DND-41 (cell line): Measurements from ENCODE around the gene CLCN7.
"Not testable (repeated sequence)": the region's sequence is repeated elsewhere in the genome, so short reads cannot be mapped to it uniquely, and the experiment has no call there.

Experiments used
- CTCF ChIP-seq: IDR thresholded peaks from 2 replicates; pipeline ENCODE4 v1.5.1; 2012; ENCODE audit warnings: borderline replicate concordance, low read length, moderate library complexity, mild to moderate bottlenecking; ENCODE audit not compliant: poor library complexity, severe bottlenecking; ENCODE audit errors: extremely low read depth
- EZH2 ChIP-seq: IDR thresholded peaks from 3 replicates; pipeline ENCODE4 v1.6.1; 2012; ENCODE audit warnings: borderline replicate concordance, low read depth, mild to moderate bottlenecking, moderate library complexity, low read length, inconsistent platforms; ENCODE audit not compliant: severe bottlenecking

DNA sequence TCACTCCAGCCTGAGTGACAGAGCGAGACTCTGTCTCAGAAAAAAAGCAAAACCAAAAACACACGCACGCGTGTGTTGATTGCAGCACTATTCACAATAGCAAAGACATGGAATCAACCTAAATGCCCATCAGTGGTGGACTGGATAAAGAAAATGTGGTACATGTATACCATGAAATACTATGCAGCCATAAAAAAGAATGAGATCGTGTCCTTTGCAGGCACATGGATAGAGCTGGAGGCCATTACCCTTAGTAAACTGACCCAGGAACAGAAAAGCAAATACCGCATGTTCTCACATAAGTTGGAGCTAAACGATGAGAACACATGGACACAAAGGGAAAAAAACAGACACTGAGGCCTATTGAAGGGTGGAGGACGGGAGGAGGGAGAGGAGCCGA is 4.1 kb upstream of the CLCN7 start:
- TF ChIP-seq CTCF, EZH2: not testable (repeated sequence)
